Measurements from ENCODE around the gene DENND1A. TPM values are rescaled to one million over a fixed set of nuclear protein-coding genes. Genes with fewer than 3 reads are reported as not detected.
A peak's percentile ranks its signal among the peaks of the same experiment; 100 is the strongest.

Gene DENND1A
- total and polyA plus RNA-seq, 2 of the 13 experiments (the other 11 are each of a cell fraction or from before 2014, with no cell fraction given), result 14.8 to 30.1 TPM

DNA sequence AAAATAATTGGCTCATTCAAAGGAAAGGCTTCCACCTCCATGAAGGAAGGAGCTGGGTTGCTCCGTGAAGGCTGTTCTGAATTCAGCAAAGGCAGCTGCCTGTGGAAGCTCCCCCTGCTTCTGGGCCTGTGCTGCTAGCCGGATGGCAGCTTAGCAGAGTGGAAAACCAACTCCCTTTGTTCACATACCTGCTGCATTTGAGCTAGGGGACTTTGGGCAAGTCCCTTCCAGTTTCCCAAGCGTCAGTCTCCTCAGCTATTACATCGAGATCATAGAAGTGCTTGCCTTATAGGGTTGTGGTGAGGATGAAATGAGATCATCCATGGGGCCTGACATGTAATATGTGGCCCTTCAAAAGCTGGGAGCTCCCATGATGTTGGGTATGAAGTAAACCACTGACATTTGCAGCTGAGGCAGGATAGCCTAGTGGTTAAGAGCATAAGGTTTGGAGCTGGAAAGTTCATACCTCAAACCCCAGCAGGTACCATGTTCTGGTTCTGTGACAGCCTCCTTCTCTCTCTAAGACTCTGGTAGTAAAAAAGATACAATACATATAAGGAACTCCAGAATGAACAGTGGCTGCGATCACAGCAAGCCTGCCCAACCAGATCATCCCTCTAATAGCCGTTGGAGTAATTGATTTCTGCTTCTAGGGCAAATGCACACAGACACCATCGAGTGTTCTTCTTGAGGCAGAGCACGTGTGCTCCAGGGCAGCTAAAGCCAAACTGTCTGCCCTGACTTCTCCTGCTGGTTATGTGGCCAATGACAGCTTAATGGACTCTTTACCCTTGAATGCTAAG is 11.0 kb upstream of the DENND1A start (continued):
- TF ChIP-seq, protein P1, sequence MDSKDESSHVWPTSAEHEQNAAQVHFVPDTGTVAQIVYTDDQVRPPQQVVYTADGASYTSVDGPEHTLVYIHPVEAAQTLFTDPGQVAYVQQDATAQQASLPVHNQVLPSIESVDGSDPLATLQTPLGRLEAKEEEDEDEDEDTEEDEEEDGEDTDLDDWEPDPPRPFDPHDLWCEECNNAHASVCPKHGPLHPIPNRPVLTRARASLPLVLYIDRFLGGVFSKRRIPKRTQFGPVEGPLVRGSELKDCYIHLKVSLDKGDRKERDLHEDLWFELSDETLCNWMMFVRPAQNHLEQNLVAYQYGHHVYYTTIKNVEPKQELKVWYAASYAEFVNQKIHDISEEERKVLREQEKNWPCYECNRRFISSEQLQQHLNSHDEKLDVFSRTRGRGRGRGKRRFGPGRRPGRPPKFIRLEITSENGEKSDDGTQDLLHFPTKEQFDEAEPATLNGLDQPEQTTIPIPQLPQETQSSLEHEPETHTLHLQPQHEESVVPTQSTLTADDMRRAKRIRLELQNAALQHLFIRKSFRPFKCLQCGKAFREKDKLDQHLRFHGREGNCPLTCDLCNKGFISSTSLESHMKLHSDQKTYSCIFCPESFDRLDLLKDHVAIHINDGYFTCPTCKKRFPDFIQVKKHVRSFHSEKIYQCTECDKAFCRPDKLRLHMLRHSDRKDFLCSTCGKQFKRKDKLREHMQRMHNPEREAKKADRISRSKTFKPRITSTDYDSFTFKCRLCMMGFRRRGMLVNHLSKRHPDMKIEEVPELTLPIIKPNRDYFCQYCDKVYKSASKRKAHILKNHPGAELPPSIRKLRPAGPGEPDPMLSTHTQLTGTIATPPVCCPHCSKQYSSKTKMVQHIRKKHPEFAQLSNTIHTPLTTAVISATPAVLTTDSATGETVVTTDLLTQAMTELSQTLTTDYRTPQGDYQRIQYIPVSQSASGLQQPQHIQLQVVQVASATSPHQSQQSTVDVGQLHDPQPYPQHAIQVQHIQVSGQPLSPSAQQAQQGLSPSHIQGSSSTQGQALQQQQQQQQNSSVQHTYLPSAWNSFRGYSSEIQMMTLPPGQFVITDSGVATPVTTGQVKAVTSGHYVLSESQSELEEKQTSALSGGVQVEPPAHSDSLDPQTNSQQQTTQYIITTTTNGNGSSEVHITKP (CRISPR knock-in tag; IDR thresholded peaks at IDR 0.05; ENCODE audit: low read depth), result peak; percentile 24; the same call in 1 of the 2 replicates
- TF ChIP-seq ZNF761 (CRISPR knock-in tag; conservative IDR thresholded peaks at IDR 0.05) (no peak), ZNF33B (CRISPR knock-in tag; IDR thresholded peaks at IDR 0.05) (no peak)

DNA sequence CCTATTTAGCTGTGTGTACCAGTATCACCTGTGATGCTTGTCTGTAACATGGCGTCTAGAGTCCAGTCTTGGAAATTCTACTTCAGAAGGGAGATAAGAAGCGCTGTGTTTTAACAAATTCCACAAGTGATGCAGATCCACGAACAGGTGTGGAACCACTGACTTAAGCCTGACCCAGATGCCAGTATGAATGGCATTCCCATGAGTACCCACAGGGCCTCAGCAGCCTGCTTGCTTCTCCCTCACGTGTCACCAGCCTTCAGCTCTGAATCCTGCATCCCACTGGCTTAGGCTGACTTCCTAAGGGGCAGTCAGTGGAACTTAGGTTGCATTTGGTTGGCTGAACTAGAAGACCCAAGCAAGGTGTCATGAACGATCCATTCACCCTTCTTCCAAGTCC is 8.5 kb upstream of the DENND1A start:
- BruUV-seq (replicated peaks), result no TSS peak
- CTCF ChIA-PET (ENCODE audit: low intra/inter-chr PET ratio, low total read pairs), result no interaction called here
- H3K27ac ChIP-seq (ENCODE audit: extremely low read length, insufficient read depth, low read length), result no peak overlapping the region
- no peak for FAIRE-seq
- H3K79me2 ChIP-seq (ENCODE audit: insufficient read depth, low read length), result no peaks in the 10 kb centered on the region
- no peak overlapping the region for H2AFZ ChIP-seq (ENCODE audit: low read length)
- H3K27me3 ChIP-seq (ENCODE audit: control insufficient read depth in 1 of 2, insufficient read depth in 2 of 2, low read length in 2 of 2), result no peaks in the 10 kb centered on the region
- H4K20me1 ChIP-seq (ENCODE audit: insufficient read depth, low read length), result no peaks in the 10 kb centered on the region
- no peaks in the 10 kb centered on the region for H3K36me3 ChIP-seq (replicated peaks in 1 of 2; ENCODE audit: control insufficient read depth in 1 of 2, insufficient read depth in 2 of 2, low read length in 2 of 2)
- ATAC-seq, result no peak
- intact Hi-C loops (cut with micrococcal nuclease; ENCODE audit: unreplicated experiment) (no loop called here), in situ Hi-C loops (cut with HindIII; ENCODE audit: extremely low pct_ligation_motif_present, low pct_unique_long_range_greater_than_20kb) (no loop called here)
- no peak overlapping the region for H3K4me3 ChIP-seq (replicated peaks in 1 of 3; ENCODE audit: insufficient read depth in 1 of 3, low read depth in 2 of 3, low read length in 3 of 3)
- DNase-seq (ENCODE audit: low spot score), result no peak
- H3K9me3 ChIP-seq (ENCODE audit: low read length), result peaks cover 5% of the 10 kb centered on the region; the same call in 1 of the 2 replicates
- 41% methylated on average over 4 of the region's 5 CpGs for WGBS (ENCODE audit: low lambda C conversion rate)
- POLR2A ChIA-PET, result no interaction called here
- H3K4me2 ChIP-seq (ENCODE audit: low read depth, low read length), result no peak overlapping the region
- peaks cover 56% of the 10 kb centered on the region for H3K4me1 ChIP-seq (ENCODE audit: insufficient read depth, low read length)
- H3K9ac ChIP-seq (ENCODE audit: insufficient read depth, low read depth, low read length), result no peak overlapping the region
- no peak for TF ChIP-seq SOX6 (IDR thresholded peaks at IDR 0.05)
- TF ChIP-seq SOX6 (CRISPR knock-in tag; IDR thresholded peaks at IDR 0.05), result no peak
- no peak for TF ChIP-seq CENPX (CRISPR knock-in tag; IDR thresholded peaks at IDR 0.05)
- TF ChIP-seq ZNF747 (CRISPR knock-in tag; IDR thresholded peaks at IDR 0.05; ENCODE audit: borderline replicate concordance), result no peak
- TF ChIP-seq, protein P2, sequence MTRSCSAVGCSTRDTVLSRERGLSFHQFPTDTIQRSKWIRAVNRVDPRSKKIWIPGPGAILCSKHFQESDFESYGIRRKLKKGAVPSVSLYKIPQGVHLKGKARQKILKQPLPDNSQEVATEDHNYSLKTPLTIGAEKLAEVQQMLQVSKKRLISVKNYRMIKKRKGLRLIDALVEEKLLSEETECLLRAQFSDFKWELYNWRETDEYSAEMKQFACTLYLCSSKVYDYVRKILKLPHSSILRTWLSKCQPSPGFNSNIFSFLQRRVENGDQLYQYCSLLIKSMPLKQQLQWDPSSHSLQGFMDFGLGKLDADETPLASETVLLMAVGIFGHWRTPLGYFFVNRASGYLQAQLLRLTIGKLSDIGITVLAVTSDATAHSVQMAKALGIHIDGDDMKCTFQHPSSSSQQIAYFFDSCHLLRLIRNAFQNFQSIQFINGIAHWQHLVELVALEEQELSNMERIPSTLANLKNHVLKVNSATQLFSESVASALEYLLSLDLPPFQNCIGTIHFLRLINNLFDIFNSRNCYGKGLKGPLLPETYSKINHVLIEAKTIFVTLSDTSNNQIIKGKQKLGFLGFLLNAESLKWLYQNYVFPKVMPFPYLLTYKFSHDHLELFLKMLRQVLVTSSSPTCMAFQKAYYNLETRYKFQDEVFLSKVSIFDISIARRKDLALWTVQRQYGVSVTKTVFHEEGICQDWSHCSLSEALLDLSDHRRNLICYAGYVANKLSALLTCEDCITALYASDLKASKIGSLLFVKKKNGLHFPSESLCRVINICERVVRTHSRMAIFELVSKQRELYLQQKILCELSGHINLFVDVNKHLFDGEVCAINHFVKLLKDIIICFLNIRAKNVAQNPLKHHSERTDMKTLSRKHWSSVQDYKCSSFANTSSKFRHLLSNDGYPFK (CRISPR knock-in tag; IDR thresholded peaks at IDR 0.05; ENCODE audit: borderline replicate concordance), result no peak
- TF ChIP-seq, protein P3, sequence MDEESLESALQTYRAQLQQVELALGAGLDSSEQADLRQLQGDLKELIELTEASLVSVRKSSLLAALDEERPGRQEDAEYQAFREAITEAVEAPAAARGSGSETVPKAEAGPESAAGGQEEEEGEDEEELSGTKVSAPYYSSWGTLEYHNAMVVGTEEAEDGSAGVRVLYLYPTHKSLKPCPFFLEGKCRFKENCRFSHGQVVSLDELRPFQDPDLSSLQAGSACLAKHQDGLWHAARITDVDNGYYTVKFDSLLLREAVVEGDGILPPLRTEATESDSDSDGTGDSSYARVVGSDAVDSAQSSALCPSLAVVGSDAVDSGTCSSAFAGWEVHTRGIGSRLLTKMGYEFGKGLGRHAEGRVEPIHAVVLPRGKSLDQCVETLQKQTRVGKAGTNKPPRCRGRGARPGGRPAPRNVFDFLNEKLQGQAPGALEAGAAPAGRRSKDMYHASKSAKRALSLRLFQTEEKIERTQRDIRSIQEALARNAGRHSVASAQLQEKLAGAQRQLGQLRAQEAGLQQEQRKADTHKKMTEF (CRISPR knock-in tag; IDR thresholded peaks at IDR 0.05), result no peak
- TF ChIP-seq, protein P4, sequence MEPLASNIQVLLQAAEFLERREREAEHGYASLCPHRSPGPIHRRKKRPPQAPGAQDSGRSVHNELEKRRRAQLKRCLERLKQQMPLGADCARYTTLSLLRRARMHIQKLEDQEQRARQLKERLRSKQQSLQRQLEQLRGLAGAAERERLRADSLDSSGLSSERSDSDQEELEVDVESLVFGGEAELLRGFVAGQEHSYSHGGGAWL (CRISPR knock-in tag; IDR thresholded peaks at IDR 0.05), result no peak
- TF ChIP-seq GATAD2A (CRISPR knock-in tag; IDR thresholded peaks at IDR 0.05), result no peak
- TF ChIP-seq KLF15 (CRISPR knock-in tag; IDR thresholded peaks at IDR 0.05; ENCODE audit: borderline replicate concordance), result no peak
